ENCODE results near the gene GPX4.

Gene GPX4

DNA sequence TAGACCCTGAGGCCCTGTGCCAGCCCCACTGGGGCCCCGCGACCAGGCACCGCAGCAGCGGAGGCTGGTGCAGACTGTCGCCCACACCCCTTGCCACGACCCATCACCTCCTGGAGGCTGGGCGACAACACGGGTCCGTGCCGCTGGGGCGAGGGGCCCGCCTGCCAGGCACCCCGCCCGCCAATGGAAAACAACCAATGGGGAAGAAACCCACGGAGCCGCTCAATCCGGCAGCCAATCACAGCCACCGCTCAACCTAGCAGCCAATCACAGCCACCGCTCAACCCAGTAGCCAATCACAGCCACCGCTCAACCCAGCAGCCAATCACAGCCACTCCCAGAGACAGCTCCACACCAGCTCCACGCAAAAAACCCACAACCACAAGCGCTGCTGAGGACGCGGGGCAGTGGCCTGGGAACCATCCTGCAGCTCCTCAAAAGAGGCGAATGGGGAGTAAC lies 29.7 kb downstream of the GPX4 start:
- no peak for DNase-seq

DNA sequence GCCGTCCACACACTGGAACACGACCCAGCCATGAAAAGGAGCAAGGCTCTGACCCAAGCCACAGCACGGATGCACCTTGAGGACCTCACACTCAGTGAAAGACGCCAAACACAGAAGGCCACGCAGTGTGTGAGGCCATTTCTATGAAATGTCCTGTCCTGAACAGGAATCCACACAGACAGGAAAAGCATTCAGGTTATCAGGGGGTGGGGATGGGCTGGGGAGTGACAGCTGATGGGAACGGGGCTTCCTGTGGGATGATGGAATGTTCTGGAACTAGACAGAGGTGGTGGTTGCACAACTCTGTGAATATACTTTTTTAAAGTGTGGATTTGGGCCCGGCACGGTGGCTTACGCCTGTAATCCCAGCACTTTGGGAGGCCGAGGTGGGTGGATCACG lies 30.6 kb downstream of the GPX4 start:
- DNase-seq, result no peak

DNA sequence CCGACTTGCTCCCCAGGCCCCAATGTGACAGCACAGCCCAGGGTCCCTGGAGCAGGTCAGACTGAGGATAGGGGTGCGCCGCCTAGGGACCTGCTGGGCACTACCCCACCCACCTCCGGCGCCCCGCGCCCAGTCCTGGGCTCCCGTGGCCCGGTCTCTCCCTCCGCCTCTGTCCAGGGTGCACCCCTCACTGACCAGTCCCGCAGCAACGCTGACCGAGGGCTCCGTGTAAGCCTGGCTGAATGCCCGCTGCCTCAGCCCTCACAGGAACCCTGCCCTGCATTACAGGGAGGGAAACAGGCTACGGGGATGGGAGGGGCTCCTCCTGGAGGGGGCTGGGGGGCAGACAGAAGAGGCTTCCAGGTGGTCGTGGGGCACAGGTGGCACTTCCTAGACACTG lies 31.7 kb downstream of the GPX4 start:
- no peak for DNase-seq

DNA sequence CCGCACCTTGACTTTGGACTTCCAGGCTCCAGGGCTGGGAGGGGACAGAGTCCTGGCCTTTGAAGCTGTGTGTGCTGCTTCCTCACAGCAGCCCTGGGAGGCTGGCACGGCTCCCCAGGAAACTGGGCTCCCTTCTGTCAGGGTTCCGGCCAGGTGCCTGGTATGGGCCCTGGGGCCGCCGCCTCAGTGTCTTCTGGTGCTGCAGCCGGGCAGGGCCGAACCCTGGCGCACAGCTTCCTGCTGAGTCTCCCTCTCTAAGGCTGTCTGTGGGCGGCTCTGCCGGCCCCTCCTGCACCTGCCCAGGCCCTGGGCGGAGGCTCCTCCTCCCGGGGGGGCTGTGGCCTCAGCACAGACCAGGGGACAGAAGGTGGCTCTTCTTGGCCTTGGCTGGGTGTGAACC lies 32.4 kb downstream of the GPX4 start:
- no peak for DNase-seq

DNA sequence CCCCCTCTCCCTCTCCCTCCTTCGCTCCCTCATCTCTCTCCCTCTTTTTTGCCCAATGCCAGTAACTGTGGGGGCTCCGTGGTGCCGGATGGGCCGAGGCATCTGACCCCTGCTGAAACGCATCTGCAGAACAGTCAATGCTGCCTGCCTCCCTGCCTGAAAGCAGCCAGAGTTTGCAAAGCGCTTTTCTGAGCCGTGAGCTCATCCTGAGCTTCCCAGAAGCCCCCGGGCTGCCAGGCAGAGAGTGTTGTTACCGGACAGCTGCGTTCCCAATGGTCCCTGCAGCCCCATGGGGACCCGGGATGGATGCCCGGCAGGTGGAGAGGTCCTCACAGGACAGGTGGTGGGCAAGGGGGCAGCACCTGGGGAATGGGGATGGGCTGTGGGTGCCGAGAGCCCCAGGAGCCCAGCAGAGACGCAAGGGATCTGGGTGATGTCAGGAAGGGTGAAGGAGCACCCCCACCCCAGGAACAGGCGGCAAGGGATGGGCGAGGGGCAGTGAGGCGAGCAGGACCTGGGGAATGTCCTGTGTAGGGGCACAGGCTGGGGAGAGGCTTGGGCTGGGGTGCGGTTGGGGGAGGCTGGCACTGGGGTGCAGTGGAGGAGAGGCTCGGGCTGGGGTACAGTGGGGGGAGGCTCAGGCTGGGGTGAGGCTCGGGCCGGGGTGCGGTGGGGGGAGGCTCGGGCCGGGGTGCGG lies 33.0 kb downstream of the GPX4 start:
- no peak for DNase-seq

DNA sequence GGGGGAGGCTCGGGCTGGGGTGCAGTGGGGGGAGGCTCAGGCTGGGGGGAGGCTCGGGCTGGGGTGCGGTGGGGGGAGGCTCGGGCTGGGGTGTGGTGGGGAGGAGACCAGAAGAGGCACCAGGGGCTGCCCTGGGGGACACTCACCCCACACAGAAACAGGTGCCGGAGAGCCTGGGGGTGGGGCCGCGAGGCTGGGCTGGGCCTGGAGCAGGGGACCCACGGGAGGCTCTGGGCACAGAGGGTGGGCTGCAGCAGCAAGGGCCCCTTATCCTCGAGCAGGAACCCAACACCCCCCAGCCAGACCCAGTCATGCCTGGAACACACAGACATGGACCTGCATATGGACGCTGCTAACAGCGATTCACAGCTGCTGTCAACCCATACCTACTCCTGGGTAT lies 34.3 kb downstream of the GPX4 start:
- DNase-seq, result no peak

DNA sequence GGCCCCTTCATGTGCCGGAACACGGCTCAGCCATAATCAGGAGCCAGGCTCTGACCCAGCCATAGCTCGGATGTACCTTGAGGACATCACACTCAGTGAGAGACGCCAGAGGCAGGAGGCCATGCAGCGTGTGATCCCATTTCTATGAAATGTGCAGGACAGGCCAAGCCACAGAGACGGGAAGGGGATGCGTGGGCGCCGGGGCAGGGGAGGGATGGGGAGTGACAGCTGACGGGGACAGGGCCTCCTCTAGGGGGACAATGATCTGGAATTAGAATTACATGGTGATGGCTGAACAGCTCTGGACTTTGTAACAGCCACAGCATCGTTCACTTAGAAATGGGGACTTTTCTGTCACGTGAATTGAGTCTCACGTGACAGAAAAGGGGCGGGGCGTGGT lies 35.3 kb downstream of the GPX4 start:
- DNase-seq, result no peak

DNA sequence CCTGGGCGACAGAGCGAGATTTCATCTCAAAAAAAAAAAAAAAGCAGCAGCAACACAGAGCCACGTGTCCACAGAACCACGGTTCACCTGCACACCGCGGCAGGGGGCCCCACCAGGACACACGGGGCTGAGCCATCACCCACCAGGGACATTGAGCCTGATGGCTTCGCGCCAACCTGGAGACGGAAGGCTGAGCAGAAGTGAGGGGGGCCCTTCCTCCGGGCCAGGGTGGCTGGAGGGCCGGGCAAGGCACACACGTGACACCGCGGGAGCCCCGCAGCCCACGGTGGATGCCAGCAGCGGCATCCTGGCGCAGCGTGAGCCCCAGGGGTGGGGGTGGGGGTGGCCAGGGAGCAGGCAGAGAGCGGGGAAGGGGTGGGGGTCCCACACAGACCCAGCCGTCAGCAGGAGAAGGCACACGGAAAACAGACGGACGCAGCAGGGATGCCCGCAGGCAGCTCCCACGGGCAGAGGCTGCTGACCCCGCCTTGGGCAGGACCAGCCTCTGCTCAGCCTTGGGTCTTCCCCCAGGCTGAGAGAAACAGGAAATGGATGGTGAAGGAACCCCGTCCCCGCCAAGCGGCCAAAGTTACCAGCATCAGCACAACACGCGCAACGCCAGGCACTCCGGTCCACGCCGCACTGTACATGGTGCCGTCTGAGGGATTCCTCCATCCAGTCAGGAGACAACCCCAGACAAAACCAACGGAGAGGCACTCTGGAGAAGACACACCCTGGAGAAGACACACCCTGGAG lies 36.7 kb downstream of the GPX4 start:
- DNase-seq, result no peak

DNA sequence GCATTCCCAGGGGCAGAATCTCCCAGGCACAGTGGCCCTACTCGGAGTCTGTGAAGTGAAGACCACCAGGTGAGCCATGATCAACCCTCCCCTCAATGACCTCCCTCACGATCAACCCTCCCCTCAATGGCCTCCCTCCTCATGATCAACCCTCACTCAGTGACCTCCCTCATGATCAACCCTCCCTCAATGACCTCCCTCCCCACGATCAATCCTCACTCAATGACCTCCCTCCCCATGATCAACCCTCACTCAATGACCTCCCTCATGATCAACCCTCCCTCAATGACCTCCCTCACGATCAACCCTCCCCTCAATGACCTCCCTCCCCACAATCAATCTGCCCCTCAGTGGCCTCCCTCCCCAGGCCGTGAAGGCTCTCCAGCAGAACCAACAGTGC lies 38.1 kb downstream of the GPX4 start:
- DNase-seq, result no peak

DNA sequence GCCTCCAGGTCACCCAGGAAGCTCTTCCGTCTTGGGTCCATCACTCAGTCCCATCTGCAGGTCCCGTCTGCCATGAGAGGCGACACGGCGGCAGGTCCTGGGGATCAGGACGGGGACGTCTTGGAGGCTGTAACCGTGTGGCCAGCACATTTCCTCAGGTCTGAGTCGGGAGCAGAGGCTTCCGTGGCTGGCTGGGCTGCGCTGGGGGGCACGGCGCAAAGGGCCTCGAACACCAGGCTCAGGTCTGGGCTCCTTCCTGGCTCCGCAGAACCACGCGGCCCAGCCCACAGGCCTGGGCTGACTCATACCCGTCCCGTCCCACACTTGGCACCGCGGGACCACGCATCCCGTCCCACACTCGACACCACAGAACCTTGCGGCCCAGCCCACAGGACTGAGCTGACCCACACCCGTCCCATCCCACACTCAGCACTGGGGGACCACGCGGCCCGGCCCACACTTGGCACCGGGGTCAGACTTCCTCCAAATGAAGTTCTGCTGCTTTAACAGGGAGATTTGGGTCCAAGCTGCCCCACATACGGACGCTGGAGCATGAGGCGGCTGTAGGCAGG lies 40.1 kb downstream of the GPX4 start:
- DNase-seq, result no peak

DNA sequence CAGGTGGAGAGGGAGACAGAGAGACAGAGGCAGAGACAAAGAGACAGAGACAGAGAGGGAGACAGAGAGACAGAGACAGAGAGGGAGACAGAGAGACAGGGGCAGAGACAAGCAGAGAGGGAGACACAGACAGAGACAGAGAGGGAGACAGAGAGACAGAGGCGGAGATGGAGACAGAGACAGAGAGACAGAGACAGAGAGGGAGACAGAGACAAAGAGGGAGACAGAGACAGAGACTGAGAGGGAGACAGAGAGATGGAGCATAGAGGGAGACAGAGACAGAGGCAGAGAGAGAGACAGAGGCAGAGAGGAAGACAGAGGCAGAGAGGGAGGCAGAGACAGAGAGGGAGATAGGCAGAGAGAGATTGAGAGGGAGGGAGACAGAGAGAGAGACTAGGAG lies 40.9 kb downstream of the GPX4 start:
- DNase-seq, result no peak

DNA sequence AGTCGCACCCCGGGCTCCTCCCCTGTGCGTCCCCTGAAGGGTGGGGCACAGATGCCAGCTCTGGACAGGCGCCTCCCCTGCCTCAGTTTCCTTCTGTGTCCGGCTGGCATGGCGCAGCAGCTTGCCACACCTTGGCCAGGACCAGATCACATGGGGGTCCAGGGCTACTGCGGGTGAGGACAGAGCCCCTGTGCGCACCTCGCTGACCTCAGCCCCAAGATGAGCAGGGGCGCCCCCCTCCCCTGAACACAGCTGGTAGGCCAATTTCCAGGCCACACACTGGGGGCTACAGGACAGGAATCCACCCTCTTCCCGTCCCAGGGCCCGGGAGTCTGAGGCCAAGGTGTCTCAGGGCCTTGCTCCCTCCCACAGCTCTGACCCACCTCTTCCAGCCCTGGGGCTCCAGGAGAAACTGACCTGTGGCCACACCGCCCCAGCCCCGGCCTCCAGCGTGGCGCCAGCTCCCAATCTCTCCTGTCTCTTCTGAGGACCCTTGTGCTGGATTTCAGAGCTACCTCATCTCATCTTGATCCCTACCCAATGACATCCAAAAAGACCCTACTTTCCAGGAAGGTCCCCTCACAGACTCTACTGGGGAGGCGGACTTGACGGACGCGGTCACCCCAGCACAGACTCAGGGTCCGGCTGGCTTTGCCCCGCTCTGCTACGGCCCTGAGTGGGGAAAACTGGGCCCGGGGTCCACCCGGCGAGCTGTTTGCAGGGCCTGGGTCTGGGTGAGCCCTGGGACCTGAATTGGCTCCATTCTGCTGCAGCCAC lies 42.0 kb downstream of the GPX4 start:
- no peak for DNase-seq

DNA sequence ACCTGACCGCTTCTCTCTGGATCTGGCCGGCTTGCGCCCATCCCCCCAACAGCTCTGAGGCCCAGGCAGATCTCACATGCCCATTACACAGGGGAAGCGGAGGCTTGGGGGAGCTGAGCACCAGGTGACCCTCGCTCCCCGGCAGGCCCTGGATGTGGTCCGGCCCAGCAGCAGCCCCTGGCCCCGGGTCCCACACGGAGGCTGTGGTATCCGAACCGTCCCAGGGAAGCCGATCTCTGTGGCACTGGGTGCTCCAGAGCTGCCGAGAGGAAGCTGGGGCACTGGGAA lies 42.6 kb downstream of the GPX4 start:
- DNase-seq, result no peak

DNA sequence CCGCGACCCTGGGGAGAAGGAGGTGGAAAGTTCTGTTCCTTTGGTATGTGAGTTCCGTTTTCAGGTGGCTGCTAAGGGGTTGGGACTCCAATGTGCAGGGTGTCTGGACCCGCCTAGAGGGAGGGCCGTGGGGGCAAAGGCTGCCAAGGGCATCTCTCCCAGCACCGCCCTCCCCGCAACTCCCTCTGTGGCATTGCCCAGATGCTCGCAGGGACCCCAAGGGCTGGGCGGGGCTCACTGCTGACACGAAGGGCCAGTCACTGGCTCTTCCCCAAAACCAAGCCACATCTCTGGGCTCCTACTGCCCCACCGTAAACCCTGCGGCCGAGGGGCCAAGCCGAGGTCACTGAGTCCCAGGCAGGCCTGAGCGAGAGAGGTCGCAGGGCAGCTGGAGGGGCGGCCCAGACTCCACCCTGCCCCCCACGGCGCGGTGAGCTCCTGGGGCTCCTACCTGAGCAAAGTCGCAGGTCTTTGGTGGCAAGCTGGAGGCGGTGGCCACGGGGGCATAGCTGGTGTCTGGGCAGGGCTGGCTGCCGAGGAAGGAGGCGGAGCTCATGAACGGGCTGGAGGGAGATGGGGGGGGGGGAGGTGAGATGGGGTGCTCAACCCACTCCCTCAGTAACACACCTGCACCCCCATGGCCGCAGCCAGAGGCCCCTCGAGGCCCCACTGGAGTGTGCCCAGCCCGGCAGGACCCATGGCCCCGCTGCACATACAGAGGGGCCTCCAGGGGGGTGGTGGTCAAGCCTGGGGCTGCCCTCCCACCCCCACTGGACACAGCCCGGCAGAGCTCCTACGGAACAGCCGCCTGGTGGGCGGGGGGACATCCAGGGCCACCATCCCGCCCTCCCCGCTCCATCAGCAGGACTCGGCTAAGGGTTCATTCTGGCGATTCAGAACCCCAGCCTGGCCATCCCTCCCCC lies 43.3 kb downstream of the GPX4 start:
- DNase-seq, result no peak

DNA sequence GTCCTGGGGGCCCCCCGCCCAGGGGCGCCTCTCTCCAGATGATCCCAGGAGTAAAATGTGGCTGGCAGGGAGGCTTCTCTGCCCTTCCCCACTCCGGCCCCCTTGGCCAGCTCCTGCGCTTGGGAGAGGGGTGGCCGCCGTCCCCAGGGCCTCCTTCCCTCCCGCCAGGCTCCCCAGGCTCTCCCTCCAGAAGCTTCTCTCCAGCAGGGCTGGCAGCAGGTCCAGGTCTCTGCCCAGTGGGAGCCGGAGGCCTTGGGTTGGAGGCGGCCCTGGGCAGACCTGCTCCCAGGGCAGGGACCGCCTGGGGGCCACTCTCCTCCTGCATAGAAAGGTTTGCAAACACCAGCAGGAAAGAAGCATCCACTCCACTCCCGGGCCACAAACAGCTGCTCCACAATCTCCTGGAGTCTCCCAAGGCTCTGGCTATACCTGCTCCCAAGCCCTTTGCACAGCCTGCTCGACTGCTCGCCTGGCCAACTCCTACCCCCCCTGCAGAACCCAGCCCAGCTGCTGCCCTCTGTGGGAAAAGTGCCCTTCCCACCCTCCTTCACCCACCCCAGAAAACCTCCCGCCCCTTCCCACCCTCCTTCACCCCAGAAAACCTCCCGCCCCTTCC lies 44.2 kb downstream of the GPX4 start:
- no peak for DNase-seq

DNA sequence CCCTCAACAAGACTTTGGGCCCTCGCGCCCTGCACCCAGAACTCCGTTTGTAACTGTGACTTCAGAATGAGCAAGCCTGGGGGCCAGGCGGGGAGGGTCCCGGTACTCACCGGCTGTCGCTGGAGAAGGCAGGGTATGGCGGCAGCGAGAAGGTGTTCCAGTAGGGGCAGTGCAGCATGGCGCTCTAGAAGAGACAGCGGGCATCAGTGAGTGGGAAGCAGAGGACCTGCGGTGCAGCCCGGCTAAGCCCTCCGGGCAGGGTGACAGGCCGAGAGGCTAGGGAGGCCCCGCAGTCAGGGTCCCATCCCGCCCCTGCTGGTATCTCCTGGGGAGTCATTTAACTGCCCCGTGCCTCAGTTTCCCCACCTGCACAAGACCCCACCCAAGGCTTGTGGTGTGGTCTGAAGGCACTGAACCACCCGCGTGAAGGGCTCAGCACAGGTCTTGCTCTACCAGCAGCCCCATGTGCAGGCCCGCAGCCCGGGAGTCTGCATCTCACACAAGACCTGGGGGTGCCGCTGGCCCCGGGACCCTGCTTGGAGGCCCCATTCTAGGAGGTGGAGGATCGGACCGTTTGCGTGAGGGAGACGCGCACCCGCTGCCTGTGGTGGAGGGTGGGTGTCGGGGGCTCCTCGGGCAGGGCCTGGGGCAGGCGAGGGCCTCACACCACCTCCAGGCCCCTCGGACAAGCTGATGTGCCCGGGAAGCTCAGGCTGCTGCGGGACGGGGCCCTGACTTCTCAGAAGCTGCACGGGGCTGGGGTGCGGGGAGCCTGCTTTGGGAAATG lies 45.7 kb downstream of the GPX4 start:
- DNase-seq, result no peak

DNA sequence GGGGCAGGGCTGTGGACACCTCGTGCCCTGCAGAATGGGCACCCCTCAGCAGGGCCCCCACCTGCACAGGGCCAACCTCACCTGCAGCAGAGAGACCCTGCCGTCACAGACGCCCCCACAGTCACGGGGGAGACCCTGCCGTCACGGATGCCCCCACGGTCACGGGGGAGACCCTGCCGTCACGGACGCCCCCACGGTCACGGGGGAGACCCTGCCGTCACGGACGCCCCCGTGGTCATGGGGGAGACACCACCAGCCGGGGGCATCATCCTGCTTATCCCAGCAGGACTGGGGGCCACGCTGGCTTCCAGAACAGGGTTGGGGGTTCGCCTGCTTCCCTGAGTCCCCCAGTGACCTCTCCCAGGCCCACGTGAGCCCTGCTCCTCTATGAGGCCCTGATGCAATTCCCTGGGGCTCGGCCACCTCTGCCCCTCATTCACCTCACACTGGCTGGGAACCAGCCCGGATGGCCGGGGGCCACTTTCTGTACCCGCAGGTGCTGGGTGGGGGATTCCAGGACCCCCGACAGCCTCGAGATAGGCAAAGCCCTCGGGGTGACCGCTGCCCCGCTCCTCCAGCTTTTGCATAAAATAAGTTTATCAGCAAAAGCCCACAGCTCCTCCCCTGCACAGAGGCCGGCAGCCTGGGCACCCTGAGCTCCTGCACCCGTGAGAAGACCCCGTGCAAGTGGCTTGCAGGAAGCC lies 46.7 kb downstream of the GPX4 start:
- no peak for DNase-seq

DNA sequence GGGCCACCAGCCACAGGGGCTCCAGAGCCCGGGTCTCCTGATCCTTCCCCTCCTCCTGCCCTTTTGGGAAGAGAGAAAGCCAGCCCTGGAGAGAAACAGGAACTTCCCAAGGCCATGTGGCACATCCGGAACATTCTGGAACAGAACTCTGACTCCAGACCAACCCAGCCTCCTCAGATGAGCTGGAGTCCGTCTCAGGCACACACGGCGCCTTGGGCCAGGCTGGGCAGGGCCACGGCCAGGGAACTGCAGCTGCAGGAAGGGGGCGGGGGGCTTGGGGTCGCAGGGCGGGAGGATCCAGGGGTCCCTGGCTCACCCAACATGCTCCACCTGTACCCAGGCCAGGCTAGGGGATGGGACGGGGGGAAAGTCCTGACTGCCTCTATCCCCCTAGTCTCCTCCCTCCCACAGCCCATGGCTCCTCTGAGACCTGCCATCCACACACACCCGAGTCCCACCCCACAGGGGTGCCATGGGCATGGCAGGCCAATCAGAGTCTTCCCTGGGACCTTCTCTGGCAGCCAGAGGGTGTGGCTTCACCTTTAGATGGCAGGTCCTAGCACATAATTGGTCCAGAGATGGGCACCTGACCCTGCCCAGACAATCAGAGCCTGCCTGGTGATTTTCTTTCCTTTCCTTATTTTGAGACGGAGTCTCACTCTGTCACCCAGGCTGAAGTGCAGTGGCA lies 47.4 kb downstream of the GPX4 start:
- no peak for DNase-seq

DNA sequence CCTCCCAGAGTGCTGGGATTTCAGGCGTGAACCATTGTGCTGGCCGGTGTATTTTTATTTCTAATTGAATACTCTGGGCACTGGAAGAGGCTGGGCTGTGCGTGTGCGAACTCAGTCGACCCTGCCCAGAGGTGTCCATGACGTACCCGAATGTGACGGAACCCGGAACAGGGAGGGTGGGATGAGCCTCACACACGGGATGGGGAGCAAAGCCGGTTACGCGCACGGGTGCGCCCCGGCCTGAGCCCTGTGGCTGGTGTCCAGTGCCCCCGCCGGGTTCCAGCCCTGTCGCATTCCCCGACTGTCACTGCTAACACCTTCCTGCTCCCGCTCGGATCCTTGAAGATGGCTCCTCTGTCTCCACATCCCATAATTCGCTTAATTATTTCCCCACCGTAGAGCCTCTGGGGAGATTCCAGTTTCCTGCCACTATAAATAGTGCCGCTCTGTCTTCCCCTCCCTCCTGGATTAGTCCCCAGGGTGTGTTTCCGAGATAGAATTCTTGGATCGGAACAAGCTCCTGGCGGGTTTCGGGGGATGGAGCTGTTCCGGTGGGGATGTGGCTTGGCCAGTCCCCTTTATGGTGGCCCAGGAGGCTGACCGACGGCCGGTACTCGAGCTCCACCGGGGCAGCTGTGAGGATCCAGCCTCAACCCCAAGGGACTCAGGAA lies 48.3 kb downstream of the GPX4 start:
- DNase-seq, result no peak
